ENCODE measurements around the gene TSEN15. TPM values are rescaled to one million over a fixed set of nuclear protein-coding genes. Genes with fewer than 3 reads are reported as not detected.
A peak's percentile ranks its signal among the peaks of the same experiment; 100 is the strongest.

Gene TSEN15
- total and polyA plus RNA-seq, 2 of the 13 experiments (the other 11 are each of a cell fraction or from before 2014, with no cell fraction given), result 25.6 to 35.8 TPM

DNA sequence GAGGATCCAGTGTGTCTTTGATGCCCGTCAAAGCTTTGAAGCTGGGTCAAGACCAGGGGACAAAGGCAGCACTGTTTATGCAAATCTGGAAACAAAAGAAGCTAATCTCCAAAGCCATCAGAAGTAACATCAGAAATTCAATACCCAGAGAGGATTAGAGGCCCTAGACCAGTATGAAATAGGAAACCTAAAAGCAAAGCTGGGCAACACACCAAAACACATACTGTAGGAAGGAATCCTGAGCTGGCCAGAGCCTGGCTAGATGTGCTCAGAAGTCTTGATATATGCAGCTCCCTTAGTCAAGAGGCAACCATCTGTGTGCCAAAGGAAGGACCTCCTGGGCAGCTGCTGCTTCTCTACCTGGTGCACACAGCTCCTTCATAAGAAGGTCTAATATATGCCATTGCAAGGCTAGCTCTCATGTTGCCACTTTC is 26.3 kb upstream of the TSEN15 start (continued):
- TF ChIP-seq SOX13 (IDR thresholded peaks at IDR 0.05) (peak; percentile 32; the same call in 1 of the 2 replicates), SOX13 (CRISPR knock-in tag; conservative IDR thresholded peaks at IDR 0.05 in 1 of 2, IDR thresholded peaks at IDR 0.05 in 1 of 2) (peak in 1 of 2 experiments; percentile 95; a peak in 2 of 4 replicates)
- TF ChIP-seq, protein P1, sequence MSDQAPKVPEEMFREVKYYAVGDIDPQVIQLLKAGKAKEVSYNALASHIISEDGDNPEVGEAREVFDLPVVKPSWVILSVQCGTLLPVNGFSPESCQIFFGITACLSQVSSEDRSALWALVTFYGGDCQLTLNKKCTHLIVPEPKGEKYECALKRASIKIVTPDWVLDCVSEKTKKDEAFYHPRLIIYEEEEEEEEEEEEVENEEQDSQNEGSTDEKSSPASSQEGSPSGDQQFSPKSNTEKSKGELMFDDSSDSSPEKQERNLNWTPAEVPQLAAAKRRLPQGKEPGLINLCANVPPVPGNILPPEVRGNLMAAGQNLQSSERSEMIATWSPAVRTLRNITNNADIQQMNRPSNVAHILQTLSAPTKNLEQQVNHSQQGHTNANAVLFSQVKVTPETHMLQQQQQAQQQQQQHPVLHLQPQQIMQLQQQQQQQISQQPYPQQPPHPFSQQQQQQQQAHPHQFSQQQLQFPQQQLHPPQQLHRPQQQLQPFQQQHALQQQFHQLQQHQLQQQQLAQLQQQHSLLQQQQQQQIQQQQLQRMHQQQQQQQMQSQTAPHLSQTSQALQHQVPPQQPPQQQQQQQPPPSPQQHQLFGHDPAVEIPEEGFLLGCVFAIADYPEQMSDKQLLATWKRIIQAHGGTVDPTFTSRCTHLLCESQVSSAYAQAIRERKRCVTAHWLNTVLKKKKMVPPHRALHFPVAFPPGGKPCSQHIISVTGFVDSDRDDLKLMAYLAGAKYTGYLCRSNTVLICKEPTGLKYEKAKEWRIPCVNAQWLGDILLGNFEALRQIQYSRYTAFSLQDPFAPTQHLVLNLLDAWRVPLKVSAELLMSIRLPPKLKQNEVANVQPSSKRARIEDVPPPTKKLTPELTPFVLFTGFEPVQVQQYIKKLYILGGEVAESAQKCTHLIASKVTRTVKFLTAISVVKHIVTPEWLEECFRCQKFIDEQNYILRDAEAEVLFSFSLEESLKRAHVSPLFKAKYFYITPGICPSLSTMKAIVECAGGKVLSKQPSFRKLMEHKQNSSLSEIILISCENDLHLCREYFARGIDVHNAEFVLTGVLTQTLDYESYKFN (CRISPR knock-in tag; conservative IDR thresholded peaks at IDR 0.05), result peak; percentile 25; the same call in 1 of the 2 replicates

DNA sequence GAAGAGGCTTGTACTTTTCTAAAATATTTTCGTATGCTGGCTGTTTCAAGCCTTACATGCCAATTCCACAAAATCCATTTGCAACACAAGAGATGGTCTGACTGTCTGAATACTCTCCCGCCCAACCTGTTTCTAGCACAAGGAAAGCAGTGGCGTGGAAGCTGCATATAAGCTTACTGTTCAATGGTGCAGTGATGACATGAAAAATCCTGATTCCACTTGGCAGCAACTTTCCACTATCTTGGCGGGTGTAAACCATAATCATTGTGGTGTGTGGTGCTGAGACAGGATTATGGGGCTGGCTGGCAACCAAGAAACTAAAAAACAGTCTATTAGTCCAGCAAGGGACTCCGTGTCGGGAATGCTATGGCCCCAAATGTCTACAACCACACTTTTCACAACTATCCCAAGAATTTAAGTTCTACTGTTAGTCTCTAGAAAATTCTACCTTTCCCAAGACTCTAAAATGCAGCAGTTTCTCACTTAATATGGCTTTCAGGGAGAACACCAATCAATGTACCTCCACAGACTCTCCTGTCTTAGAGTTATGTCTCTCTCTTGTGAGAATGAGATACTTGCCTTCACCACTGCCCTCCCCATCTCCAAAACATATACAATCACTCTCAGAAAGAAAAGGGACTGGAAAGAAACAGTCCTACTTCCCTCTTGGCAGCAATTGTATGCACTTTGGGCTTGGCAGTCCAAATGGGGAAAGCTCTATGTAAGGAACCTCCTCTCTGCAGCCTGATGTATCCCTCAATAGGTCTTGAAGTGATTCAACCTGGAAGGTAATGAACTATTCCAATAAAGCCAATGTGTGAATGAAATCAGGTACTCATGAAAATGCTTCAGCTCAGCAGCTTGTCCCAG is 23.5 kb upstream of the TSEN15 start:
- Histone ChIP-seq H3K27ac (ENCODE audit: extremely low read length, insufficient read depth, low read length) (no peak overlapping the region), H3K4me2 (ENCODE audit: low read depth, low read length) (no peak overlapping the region), H3K27me3 (ENCODE audit: control insufficient read depth in 1 of 2, insufficient read depth in 2 of 2, low read length in 2 of 2) (no peaks in the 10 kb centered on the region; a peak in 3 of 5 replicates), H4K20me1 (ENCODE audit: insufficient read depth, low read length) (no peaks in the 10 kb centered on the region), H3K36me3 (replicated peaks in 1 of 2; ENCODE audit: control insufficient read depth in 1 of 2, insufficient read depth in 2 of 2, low read length in 2 of 2) (no peaks in the 10 kb centered on the region), H3K9ac (ENCODE audit: insufficient read depth, low read depth, low read length) (no peak overlapping the region), H3K9me3 (ENCODE audit: low read length) (no peaks in the 10 kb centered on the region), H3K79me2 (ENCODE audit: insufficient read depth, low read length) (no peaks in the 10 kb centered on the region), H3K4me1 (ENCODE audit: insufficient read depth, low read length) (peaks cover 22% of the 10 kb centered on the region), H2AFZ (ENCODE audit: low read length) (no peak overlapping the region), H3K4me3 (replicated peaks in 1 of 3; ENCODE audit: insufficient read depth in 1 of 3, low read depth in 2 of 3, low read length in 3 of 3) (no peak overlapping the region)
- WGBS (ENCODE audit: low lambda C conversion rate), result 57% methylated on average over 6 of the region's 6 CpGs
- intact Hi-C loops (cut with micrococcal nuclease; ENCODE audit: unreplicated experiment) (loop anchor here (5.0 to 10.0 kb wide), 2 partner anchors 83 to 111 kb away; no protein-coding TSS in a partner anchor), in situ Hi-C loops (cut with HindIII; ENCODE audit: extremely low pct_ligation_motif_present, low pct_unique_long_range_greater_than_20kb) (no loop called here)
- BruUV-seq (replicated peaks), result no TSS peak
- POLR2A ChIA-PET, result interaction anchor here (1.1 kb wide), 1 partner anchor 23 kb away, joined by 3 read pairs; no protein-coding TSS in a partner anchor
- ATAC-seq (no peak), DNase-seq (ENCODE audit: low spot score) (no peak), FAIRE-seq (no peak)
- CTCF ChIA-PET (ENCODE audit: low intra/inter-chr PET ratio, low total read pairs), result no interaction called here
- TF ChIP-seq, protein P2, sequence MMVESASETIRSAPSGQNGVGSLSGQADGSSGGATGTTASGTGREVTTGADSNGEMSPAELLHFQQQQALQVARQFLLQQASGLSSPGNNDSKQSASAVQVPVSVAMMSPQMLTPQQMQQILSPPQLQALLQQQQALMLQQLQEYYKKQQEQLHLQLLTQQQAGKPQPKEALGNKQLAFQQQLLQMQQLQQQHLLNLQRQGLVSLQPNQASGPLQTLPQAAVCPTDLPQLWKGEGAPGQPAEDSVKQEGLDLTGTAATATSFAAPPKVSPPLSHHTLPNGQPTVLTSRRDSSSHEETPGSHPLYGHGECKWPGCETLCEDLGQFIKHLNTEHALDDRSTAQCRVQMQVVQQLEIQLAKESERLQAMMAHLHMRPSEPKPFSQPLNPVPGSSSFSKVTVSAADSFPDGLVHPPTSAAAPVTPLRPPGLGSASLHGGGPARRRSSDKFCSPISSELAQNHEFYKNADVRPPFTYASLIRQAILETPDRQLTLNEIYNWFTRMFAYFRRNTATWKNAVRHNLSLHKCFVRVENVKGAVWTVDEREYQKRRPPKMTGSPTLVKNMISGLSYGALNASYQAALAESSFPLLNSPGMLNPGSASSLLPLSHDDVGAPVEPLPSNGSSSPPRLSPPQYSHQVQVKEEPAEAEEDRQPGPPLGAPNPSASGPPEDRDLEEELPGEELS (CRISPR knock-in tag; IDR thresholded peaks at IDR 0.05), result no peak
- TF ChIP-seq, protein P3, sequence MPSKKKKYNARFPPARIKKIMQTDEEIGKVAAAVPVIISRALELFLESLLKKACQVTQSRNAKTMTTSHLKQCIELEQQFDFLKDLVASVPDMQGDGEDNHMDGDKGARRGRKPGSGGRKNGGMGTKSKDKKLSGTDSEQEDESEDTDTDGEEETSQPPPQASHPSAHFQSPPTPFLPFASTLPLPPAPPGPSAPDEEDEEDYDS (CRISPR knock-in tag; IDR thresholded peaks at IDR 0.05), result no peak
- TF ChIP-seq ZNF451 (CRISPR knock-in tag; IDR thresholded peaks at IDR 0.05), result no peak
- no peak for TF ChIP-seq SCMH1 (CRISPR knock-in tag; IDR thresholded peaks at IDR 0.05; ENCODE audit: borderline replicate concordance)
- TF ChIP-seq EHMT2 (IDR thresholded peaks at IDR 0.05; ENCODE audit: borderline replicate concordance, low read depth, low read length), result no peak
- TF ChIP-seq, protein P4, sequence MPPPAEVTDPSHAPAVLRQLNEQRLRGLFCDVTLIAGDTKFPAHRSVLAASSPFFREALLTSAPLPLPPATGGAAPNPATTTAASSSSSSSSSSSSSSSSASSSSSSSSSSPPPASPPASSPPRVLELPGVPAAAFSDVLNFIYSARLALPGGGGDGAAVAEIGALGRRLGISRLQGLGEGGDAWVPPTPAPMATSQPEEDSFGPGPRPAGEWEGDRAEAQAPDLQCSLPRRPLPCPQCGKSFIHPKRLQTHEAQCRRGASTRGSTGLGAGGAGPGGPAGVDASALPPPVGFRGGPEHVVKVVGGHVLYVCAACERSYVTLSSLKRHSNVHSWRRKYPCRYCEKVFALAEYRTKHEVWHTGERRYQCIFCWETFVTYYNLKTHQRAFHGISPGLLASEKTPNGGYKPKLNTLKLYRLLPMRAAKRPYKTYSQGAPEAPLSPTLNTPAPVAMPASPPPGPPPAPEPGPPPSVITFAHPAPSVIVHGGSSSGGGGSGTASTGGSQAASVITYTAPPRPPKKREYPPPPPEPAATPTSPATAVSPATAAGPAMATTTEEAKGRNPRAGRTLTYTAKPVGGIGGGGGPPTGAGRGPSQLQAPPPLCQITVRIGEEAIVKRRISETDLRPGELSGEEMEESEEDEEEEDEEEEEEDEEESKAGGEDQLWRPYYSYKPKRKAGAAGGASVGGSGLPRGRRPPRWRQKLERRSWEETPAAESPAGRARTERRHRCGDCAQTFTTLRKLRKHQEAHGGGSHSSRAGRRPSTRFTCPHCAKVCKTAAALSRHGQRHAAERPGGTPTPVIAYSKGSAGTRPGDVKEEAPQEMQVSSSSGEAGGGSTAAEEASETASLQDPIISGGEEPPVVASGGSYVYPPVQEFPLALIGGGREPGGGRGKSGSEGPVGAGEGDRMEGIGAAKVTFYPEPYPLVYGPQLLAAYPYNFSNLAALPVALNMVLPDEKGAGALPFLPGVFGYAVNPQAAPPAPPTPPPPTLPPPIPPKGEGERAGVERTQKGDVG (CRISPR knock-in tag; IDR thresholded peaks at IDR 0.05; ENCODE audit: borderline replicate concordance), result no peak
- no peak for TF ChIP-seq NFIB (CRISPR knock-in tag; IDR thresholded peaks at IDR 0.05; ENCODE audit: borderline replicate concordance)

Measured in HepG2 (cell line).